Adipocyte (in vitro differentiated cells): ENCODE data around the gene RAB9A.
A peak's percentile ranks its signal among the peaks of the same experiment; 100 is the strongest.

Source experiments
- DNase-seq: peaks from one replicate; pipeline ENCODE4 v3.0.0-alpha.2; 2015; ENCODE audit warnings: low read depth
- H3K27me3 ChIP-seq: replicated peaks from 2 replicates; pipeline ENCODE4 v1.7.0; 2013; ENCODE audit warnings: mild to moderate bottlenecking, low read length, moderate library complexity; ENCODE audit not compliant: control insufficient read depth, insufficient read depth
- H3K36me3 ChIP-seq: 2 replicates; pipeline ENCODE4 v1.7.0; 2013; ENCODE audit warnings: low read length, mild to moderate bottlenecking, moderate library complexity; ENCODE audit not compliant: control insufficient read depth, insufficient read depth, severe bottlenecking
- H3K4me1 ChIP-seq: 2 replicates; pipeline ENCODE4 v1.7.0; 2013; ENCODE audit warnings: mild to moderate bottlenecking, low read length, moderate library complexity; ENCODE audit not compliant: control insufficient read depth, insufficient read depth
- H3K4me3 ChIP-seq: 2 replicates; pipeline ENCODE4 v1.7.0; 2013; ENCODE audit warnings: mild to moderate bottlenecking, low read length, moderate library complexity
- H3K9ac ChIP-seq: 2 replicates; pipeline ENCODE4 v1.7.0; 2013; ENCODE audit warnings: mild to moderate bottlenecking, low read length, moderate library complexity
- H3K9me3 ChIP-seq: 2 replicates; pipeline ENCODE4 v1.7.0; 2013; ENCODE audit warnings: mild to moderate bottlenecking, low read length, moderate library complexity; ENCODE audit not compliant: control insufficient read depth

RAB9A gene

DNA sequence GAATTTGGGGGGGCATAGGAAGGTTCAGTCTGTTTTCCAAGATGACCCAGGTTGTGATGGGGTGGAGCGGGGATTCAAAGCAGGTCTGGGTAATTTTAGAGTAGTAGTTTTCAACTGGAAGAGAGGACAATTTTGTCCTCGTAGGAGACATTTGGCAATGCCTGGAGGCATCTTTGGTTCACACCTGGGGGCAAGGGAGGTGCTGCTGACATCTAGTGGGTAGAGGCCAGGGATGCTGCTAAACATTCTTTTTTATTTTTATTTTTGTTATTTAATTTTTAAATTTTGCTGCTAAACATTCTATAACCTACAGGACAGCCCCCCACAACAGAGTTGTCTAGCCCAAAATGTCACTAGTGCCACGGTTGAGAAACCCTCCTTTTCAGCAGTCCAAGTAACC, 1.9 kb downstream of the RAB9A start:
- peak overlapping the region; percentile 98 for H3K4me3 ChIP-seq
- H3K9ac ChIP-seq = peak overlapping the region; percentile 97
- no peaks in the 10 kb centered on the region for H3K9me3 ChIP-seq
- peaks cover 41% of the 10 kb centered on the region for H3K4me1 ChIP-seq
- no peaks in the 10 kb centered on the region for H3K27me3 ChIP-seq
- H3K36me3 ChIP-seq = no peaks in the 10 kb centered on the region
- DNase-seq = peak; percentile 16

- H3K4me1 ChIP-seq = peaks cover 41% of the 10 kb centered on the region
- no peaks in the 10 kb centered on the region for H3K36me3 ChIP-seq
- H3K27me3 ChIP-seq = no peaks in the 10 kb centered on the region
- no peak overlapping the region for H3K4me3 ChIP-seq
- no peaks in the 10 kb centered on the region for H3K9me3 ChIP-seq
- no peak for DNase-seq
- H3K9ac ChIP-seq = no peak overlapping the region
Observed at GRCh38 chrX:13691841-13692371, 3.0 kb downstream of the RAB9A start.

DNA sequence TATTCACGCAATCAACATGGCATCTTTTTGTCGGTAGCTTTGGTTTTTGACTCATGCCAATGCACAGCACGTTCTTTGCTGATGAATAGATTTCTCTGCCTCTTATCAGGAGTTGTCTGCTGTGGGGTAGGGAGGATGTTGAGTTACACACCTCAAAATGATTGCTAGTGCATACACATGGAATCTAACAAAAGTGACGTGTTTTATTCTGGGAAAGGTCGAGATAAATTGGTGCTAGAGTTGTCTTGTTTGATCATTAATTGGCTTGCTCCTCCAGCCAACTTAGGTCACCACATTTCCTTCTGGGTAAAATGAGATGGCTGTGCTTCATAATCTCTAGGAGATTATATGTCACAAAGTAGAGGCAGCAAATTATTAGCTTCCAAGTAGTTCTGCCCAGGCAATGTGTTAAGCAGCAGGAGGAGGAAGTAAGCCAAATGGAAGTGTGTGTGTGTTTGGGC, 3.9 kb downstream of the RAB9A start:
- Histone ChIP-seq H3K9ac (no peak overlapping the region), H3K36me3 (no peaks in the 10 kb centered on the region), H3K27me3 (no peaks in the 10 kb centered on the region), H3K4me3 (peak overlapping the region; percentile 14), H3K4me1 (peaks cover 41% of the 10 kb centered on the region), H3K9me3 (no peaks in the 10 kb centered on the region)
- no peak for DNase-seq

- peak; percentile 16 for DNase-seq
- no peaks in the 10 kb centered on the region for H3K9me3 ChIP-seq
Observed at GRCh38 chrX:13693341-13693961, 4.5 kb downstream of the RAB9A start.

GRCh38 chrX:13694359-13694758, 5.4 kb downstream of the RAB9A start:
- Histone ChIP-seq H3K4me3 (peak overlapping the region; percentile 54), H3K9me3 (no peaks in the 10 kb centered on the region), H3K36me3 (no peaks in the 10 kb centered on the region), H3K4me1 (peaks cover 46% of the 10 kb centered on the region), H3K9ac (peak overlapping the region; percentile 12), H3K27me3 (no peaks in the 10 kb centered on the region)
- peak; percentile 31 for DNase-seq

More at GRCh38 chrX:13693341-13693961, 4.5 kb downstream of the RAB9A start:
- Histone ChIP-seq H3K4me1 (peaks cover 41% of the 10 kb centered on the region), H3K4me3 (peak overlapping the region; percentile 12), H3K9ac (peak overlapping the region; percentile 13), H3K36me3 (no peaks in the 10 kb centered on the region), H3K27me3 (no peaks in the 10 kb centered on the region)

DNA sequence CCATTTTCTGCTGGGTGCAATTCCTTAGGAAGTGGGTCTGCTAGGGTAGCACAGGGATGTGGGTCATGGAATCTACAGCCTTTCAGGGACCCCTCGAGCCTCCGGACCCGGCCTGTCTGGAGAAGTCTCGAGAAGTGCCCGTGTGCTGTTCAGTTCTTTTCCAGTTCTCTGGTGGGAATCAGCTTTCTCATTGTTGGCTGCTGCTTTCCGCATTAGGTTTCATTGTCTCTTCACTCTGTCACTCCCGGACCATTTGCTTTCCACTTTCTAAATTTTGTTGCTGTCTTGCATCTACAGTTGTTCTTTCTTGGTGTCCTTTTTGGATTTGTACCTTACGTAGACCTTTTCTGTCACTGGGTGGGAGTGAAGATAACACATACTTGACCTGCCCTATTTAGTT, 6.1 kb downstream of the RAB9A start:
- Histone ChIP-seq H3K27me3 (no peaks in the 10 kb centered on the region), H3K4me3 (peak overlapping the region; percentile 54), H3K36me3 (no peaks in the 10 kb centered on the region), H3K9me3 (no peaks in the 10 kb centered on the region), H3K9ac (peak overlapping the region; percentile 12), H3K4me1 (peaks cover 47% of the 10 kb centered on the region)
- no peak for DNase-seq

- H3K9me3 ChIP-seq = no peaks in the 10 kb centered on the region
- no peak overlapping the region for H3K9ac ChIP-seq
- no peaks in the 10 kb centered on the region for H3K36me3 ChIP-seq
- no peak for DNase-seq
- peaks cover 44% of the 10 kb centered on the region for H3K4me1 ChIP-seq
- H3K27me3 ChIP-seq = no peaks in the 10 kb centered on the region
- no peak overlapping the region for H3K4me3 ChIP-seq
Observed at GRCh38 chrX:13695601-13696115, 6.7 kb downstream of the RAB9A start.

DNA sequence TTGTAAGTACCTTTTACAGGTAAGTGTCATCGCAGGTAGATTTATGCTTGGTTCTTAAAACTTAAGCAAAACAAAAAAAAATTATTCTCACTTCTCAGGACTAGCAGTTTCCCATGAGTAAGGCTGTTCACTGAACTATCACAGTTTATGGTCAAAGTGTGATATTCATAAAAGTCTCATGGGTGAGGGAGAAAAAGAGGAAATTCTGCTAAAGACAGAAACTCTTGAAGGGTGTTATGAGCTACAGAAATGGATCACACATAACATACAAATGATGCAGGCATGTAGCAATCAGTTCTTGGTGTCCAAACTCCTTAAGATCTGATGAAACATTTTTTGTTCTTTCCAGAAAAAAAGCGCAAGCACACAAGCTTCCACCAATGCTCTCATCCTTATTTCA, 8.5 kb downstream of the RAB9A start:
- Histone ChIP-seq H3K36me3 (no peaks in the 10 kb centered on the region), H3K4me3 (no peak overlapping the region), H3K9me3 (no peaks in the 10 kb centered on the region), H3K27me3 (no peaks in the 10 kb centered on the region), H3K9ac (no peak overlapping the region), H3K4me1 (peaks cover 39% of the 10 kb centered on the region)
- DNase-seq = peak; percentile 5

DNA sequence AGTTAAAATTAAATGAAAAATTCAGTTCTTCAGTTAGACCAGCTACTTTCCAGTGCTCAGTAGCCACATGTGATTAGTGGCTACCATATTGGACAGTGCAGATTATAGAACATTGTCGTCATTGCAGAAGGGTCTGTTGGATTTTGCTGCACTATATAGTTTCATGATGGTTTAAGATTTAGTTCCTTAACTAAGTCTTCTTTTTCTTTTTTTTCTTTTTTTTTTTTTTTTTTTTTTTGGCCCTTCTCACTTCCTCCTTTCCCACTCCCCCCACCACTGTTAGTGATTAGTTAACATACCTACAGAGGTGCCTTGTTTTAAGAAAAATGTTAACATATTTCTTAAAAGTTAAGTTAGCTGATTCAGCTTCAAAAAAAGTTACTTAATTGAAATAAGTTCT, 9.0 kb downstream of the RAB9A start:
- no peaks in the 10 kb centered on the region for H3K36me3 ChIP-seq
- H3K27me3 ChIP-seq = no peaks in the 10 kb centered on the region
- H3K4me3 ChIP-seq = no peak overlapping the region
- no peak overlapping the region for H3K9ac ChIP-seq
- H3K9me3 ChIP-seq = no peaks in the 10 kb centered on the region
- H3K4me1 ChIP-seq = peaks cover 34% of the 10 kb centered on the region
- DNase-seq = no peak

GRCh38 chrX:13698432-13698831, 9.5 kb downstream of the RAB9A start:
- H3K4me3 ChIP-seq = no peak overlapping the region
- no peaks in the 10 kb centered on the region for H3K36me3 ChIP-seq
- H3K27me3 ChIP-seq = no peaks in the 10 kb centered on the region
- no peaks in the 10 kb centered on the region for H3K9me3 ChIP-seq
- no peak overlapping the region for H3K9ac ChIP-seq
- peaks cover 29% of the 10 kb centered on the region for H3K4me1 ChIP-seq
- DNase-seq = no peak

- peak; percentile 15 for DNase-seq
- Histone ChIP-seq H3K27me3 (no peaks in the 10 kb centered on the region), H3K36me3 (no peaks in the 10 kb centered on the region), H3K9ac (no peak overlapping the region), H3K9me3 (no peaks in the 10 kb centered on the region), H3K4me1 (peaks cover 29% of the 10 kb centered on the region), H3K4me3 (no peak overlapping the region)
Observed at GRCh38 chrX:13699183-13699826, 10.4 kb downstream of the RAB9A start.
